Epithelial cell of esophagus (primary cell): ENCODE results near the gene MPP2.

Experiments used
- DNase-seq: peaks from one replicate; pipeline ENCODE4 v3.0.0; 2010; ENCODE audit warnings: low read depth
- H3K4me3 ChIP-seq: 2 replicates; pipeline ENCODE4 v1.5.1; 2011; ENCODE audit warnings: mild to moderate bottlenecking, low read length, control low read depth
- TF ChIP-seq, protein P1 (sequence below): IDR thresholded peaks from 2 replicates; pipeline ENCODE4 v1.5.1; 2011; ENCODE audit warnings: low read depth, mild to moderate bottlenecking, low read length, control low read depth, inconsistent platforms; ENCODE audit not compliant: insufficient read depth; ENCODE audit errors: missing control alignments

The MPP2 gene

DNA sequence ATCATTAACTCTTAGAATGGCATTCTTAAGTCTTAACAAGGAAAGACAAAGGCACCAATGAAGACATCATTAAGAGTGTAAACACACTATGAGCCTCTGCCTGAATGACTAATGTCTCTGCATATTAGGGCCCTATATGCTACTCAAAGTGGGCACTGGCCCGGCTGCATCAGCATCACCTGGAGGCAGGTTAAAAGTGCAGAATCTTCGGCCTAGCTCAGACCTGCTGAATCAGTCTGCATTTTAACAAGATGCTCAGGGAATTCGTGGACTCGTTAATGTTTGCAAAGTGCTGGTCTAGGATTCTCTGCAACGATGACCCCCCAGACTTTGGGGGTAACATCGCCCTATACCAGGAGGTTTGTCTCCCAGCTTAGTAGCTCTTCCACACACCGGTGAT, 81.1 kb downstream of the MPP2 start:
- no peak overlapping the region for H3K4me3 ChIP-seq
- no peak for DNase-seq
- TF ChIP-seq, protein P1, sequence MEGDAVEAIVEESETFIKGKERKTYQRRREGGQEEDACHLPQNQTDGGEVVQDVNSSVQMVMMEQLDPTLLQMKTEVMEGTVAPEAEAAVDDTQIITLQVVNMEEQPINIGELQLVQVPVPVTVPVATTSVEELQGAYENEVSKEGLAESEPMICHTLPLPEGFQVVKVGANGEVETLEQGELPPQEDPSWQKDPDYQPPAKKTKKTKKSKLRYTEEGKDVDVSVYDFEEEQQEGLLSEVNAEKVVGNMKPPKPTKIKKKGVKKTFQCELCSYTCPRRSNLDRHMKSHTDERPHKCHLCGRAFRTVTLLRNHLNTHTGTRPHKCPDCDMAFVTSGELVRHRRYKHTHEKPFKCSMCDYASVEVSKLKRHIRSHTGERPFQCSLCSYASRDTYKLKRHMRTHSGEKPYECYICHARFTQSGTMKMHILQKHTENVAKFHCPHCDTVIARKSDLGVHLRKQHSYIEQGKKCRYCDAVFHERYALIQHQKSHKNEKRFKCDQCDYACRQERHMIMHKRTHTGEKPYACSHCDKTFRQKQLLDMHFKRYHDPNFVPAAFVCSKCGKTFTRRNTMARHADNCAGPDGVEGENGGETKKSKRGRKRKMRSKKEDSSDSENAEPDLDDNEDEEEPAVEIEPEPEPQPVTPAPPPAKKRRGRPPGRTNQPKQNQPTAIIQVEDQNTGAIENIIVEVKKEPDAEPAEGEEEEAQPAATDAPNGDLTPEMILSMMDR = no peak

DNA sequence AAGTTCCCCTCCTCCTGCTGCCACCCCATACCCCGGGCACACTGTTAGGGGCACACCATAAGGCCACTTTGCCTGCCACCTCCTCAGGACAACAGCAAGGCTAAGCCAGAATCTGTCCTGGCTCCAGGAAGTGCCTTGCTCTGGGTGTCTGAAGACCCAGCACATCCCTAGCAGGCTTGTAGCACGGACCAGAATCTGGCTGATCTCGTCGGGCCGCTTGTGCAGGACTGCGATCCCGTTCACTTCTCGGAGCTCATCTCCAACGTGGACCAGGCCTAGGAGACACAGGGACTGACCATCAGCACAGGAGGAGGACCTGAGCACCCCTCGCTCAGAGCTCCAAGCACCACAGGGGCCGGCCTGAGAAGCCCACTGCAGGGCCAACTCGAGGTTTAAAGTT, 81.8 kb downstream of the MPP2 start:
- TF ChIP-seq, protein P1 = no peak
- no peak overlapping the region for H3K4me3 ChIP-seq
- no peak for DNase-seq
